Measurements from ENCODE around the gene SEMA4C.
"Not testable (repeated sequence)": the region's sequence is repeated elsewhere in the genome, so short reads cannot be mapped to it uniquely, and the experiment has no call there.

SEMA4C gene

GRCh38 chr2:96897491-96898134 is 27.7 kb upstream of the SEMA4C start:
- DNase-seq (ENCODE audit: low spot score) = no peak

GRCh38 chr2:96895746-96896651 is 26.1 kb upstream of the SEMA4C start:
- DNase-seq (ENCODE audit: low spot score) = peak; percentile 51

- DNase-seq (ENCODE audit: low spot score) = no peak
These were observed 25.3 kb upstream of the SEMA4C start for GRCh38 chr2:96895032-96895745.

- DNase-seq (ENCODE audit: low spot score) = no peak
These were observed 24.3 kb upstream of the SEMA4C start for GRCh38 chr2:96894151-96894531.

GRCh38 chr2:96893289-96894150 is 23.6 kb upstream of the SEMA4C start:
- no peak for DNase-seq (ENCODE audit: low spot score)

GRCh38 chr2:96891591-96892333 is 21.9 kb upstream of the SEMA4C start:
- DNase-seq (ENCODE audit: low spot score) = peak; percentile 54

GRCh38 chr2:96890726-96891385 is 21.0 kb upstream of the SEMA4C start:
- no peak for DNase-seq (ENCODE audit: low spot score)

- no peak for DNase-seq (ENCODE audit: low spot score)
These were observed 20.4 kb upstream of the SEMA4C start for GRCh38 chr2:96890252-96890651.

- DNase-seq (ENCODE audit: low spot score) = not testable (repeated sequence)
These were observed 19.6 kb upstream of the SEMA4C start for GRCh38 chr2:96889502-96889901.

GRCh38 chr2:96888072-96889011 is 18.5 kb upstream of the SEMA4C start:
- no peak for DNase-seq (ENCODE audit: low spot score)

- no peak for DNase-seq (ENCODE audit: low spot score)
These were observed 17.7 kb upstream of the SEMA4C start for GRCh38 chr2:96887493-96888012.

GRCh38 chr2:96885432-96886347 is 15.8 kb upstream of the SEMA4C start:
- DNase-seq (ENCODE audit: low spot score) = no peak

- no peak for DNase-seq (ENCODE audit: low spot score)
These were observed 14.6 kb upstream of the SEMA4C start for GRCh38 chr2:96884299-96885094.

GRCh38 chr2:96883306-96883705 is 13.4 kb upstream of the SEMA4C start:
- DNase-seq (ENCODE audit: low spot score) = no peak

GRCh38 chr2:96882906-96883305 is 13.0 kb upstream of the SEMA4C start:
- no peak for DNase-seq (ENCODE audit: low spot score)

GRCh38 chr2:96882230-96882629 is 12.3 kb upstream of the SEMA4C start:
- no peak for DNase-seq (ENCODE audit: low spot score)
